ENCODE results near the gene AFDN.

DNA sequence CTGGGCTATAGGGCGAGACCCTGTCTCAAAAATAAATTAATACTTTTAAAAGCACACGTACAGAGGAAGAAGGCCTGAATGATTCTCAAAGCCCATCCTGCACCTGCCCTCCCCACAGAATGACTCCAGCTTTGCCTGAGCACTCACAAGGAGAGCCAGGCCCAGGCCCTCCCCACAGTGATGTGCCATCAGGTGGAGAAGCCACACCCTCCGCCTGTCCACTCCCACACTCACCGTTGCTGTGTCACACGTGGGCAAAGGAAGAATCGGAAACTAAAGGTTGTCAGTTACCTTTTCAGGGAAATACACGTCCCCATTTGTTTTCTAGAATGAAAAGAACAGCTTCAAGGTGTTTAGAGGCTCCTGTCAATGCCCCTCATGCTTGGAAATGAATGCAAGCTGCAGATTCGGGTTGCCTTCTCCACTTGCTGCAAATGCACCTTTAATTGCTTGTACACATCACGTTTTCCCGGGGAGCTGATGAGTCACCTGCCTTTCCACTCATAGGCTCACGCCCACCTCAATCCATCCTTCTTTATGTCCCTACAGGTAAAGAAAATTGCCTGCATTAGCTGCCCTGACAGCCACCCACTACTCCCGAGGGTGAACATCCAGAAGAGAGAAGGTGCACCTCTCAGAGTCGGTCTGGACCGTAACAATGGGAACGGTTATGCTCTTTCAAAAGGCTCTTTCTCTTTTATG lies 45.5 kb upstream of the AFDN start:
- TF ChIP-seq, protein P1, sequence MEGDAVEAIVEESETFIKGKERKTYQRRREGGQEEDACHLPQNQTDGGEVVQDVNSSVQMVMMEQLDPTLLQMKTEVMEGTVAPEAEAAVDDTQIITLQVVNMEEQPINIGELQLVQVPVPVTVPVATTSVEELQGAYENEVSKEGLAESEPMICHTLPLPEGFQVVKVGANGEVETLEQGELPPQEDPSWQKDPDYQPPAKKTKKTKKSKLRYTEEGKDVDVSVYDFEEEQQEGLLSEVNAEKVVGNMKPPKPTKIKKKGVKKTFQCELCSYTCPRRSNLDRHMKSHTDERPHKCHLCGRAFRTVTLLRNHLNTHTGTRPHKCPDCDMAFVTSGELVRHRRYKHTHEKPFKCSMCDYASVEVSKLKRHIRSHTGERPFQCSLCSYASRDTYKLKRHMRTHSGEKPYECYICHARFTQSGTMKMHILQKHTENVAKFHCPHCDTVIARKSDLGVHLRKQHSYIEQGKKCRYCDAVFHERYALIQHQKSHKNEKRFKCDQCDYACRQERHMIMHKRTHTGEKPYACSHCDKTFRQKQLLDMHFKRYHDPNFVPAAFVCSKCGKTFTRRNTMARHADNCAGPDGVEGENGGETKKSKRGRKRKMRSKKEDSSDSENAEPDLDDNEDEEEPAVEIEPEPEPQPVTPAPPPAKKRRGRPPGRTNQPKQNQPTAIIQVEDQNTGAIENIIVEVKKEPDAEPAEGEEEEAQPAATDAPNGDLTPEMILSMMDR (IDR thresholded peaks at IDR 0.05), result no peak
- no peak for TF ChIP-seq POLR2A (IDR thresholded peaks at IDR 0.05)
- TF ChIP-seq EP300 (IDR thresholded peaks at IDR 0.05; ENCODE audit: low read depth), result no peak
- TF ChIP-seq POLR2AphosphoS5 (IDR thresholded peaks at IDR 0.05), result no peak
